Liver (tissue), 3 donors: Measurements from ENCODE around the gene ZNF217.
"Not testable (repeated sequence)": the region's sequence is repeated elsewhere in the genome, so short reads cannot be mapped to it uniquely, and the experiment has no call there.

Experiments
- ATF3 ChIP-seq: IDR thresholded peaks from 2 replicates; pipeline ENCODE4 v1.6.1; 2016; ENCODE audit warnings: antibody characterized with exemption
- CTCF ChIP-seq: fragments of 150-350 bp; IDR thresholded peaks from 2 replicates; pipeline ENCODE4 v1.5.1; 2017; ENCODE audit warnings: improper control_type of control experiment, low read depth, low read length; ENCODE audit not compliant: missing input control
- FOXA1 ChIP-seq: IDR thresholded peaks from 2 replicates; pipeline ENCODE4 v1.6.1; 2016; ENCODE audit warnings: antibody characterized with exemption
- GABPA ChIP-seq, 2 donors: IDR thresholded peaks in 1 of 2; conservative IDR thresholded peaks in 1 of 2; 2 replicates each; pipeline ENCODE4 v1.6.1; 2016; ENCODE audit warnings: antibody characterized with exemption in 2 of 2, mild to moderate bottlenecking in 1 of 2, moderate library complexity in 1 of 2
- donor health status: healthy.
- donor health status: healthy.

- not testable (repeated sequence) for TF ChIP-seq CTCF; ATF3; FOXA1; GABPA (IDR thresholded peaks at IDR 0.05 in 1 of 2, conservative IDR thresholded peaks at IDR 0.05 in 1 of 2)
Measured at GRCh38 chr20:53592454-53592991, 1.1 kb downstream of the ZNF217 start.
